ENCODE data around the gene DYNC1H1.

GRCh38 chr14:102016420-102017090 lies 52.2 kb downstream of the DYNC1H1 start:
- TF ChIP-seq CTCF (conservative IDR thresholded peaks at IDR 0.05; ENCODE audit: low read depth, low read length) = no peak
- TF ChIP-seq EZH2 (IDR thresholded peaks at IDR 0.05; ENCODE audit: borderline replicate concordance, low read depth, low read length, poor library complexity, severe bottlenecking) = no peak
